Posterior vena cava (tissue), 2 donors: ENCODE data around the gene BUB1. TPM values are rescaled to one million over a fixed set of nuclear protein-coding genes. Genes with fewer than 3 reads are reported as not detected.
"Not testable (repeated sequence)": the region's sequence is repeated elsewhere in the genome, so short reads cannot be mapped to it uniquely, and the experiment has no call there.

ENCODE experiments used
- DNase-seq: peaks from one replicate; pipeline ENCODE4 v3.0.0-alpha.2; 2020; ENCODE audit warnings: low spot score
- intact Hi-C, 2 donors: fragments of 100-400 bp; cut with DNase I; formaldehyde crosslinking; loops; one replicate each; pipeline versions ENCODE4 v1.14.1 to v1.14.2; 2022 to 2023
- total RNA-seq, 2 donors: library from RNA; stranded (reverse); fragmentation: NEBNext Ultra II Directional; extraction: Animal tissue kit (Norgen Biotek cat#: 25700); gene quantifications; one replicate each; pipeline ENCODE4 v1.2.1, GENCODE V29; 2021
- donor health status: DM: yes; HTN: yes; CAD: no.
- donor health status: DM: yes; HTN: yes; CAD: no.

BUB1 gene
- total RNA-seq, 2 donors from 2014 or later = 0.57 to 1.1 TPM

- intact Hi-C loops, DNase-seq: not testable (repeated sequence)
Observed at GRCh38 chr2:110695146-110695898, 17.5 kb upstream of the BUB1 start.

- intact Hi-C loops = no loop called here
Observed at GRCh38 chr2:110691612-110692258, 13.9 kb upstream of the BUB1 start.

GRCh38 chr2:110690083-110690965, 12.5 kb upstream of the BUB1 start:
- intact Hi-C loops = no loop called here
- no peak for DNase-seq

More at GRCh38 chr2:110691612-110692258, 13.9 kb upstream of the BUB1 start:
- DNase-seq = no peak

- intact Hi-C loops = no loop called here
- DNase-seq = no peak
Observed at GRCh38 chr2:110688594-110689091, 10.8 kb upstream of the BUB1 start.

GRCh38 chr2:110687775-110688484, 10.1 kb upstream of the BUB1 start:
- DNase-seq, intact Hi-C loops: not testable (repeated sequence)

GRCh38 chr2:110682872-110683271, 5.0 kb upstream of the BUB1 start:
- DNase-seq = no peak
- intact Hi-C loops = no loop called here

GRCh38 chr2:110682267-110682666, 4.4 kb upstream of the BUB1 start:
- no peak for DNase-seq
- intact Hi-C loops = no loop called here

GRCh38 chr2:110680709-110681108, 2.8 kb upstream of the BUB1 start:
- intact Hi-C loops = no loop called here

GRCh38 chr2:110679865-110680264, 2.0 kb upstream of the BUB1 start:
- intact Hi-C loops = no loop called here

More at GRCh38 chr2:110680709-110681108, 2.8 kb upstream of the BUB1 start:
- no peak for DNase-seq

GRCh38 chr2:110679337-110679707, 1.5 kb upstream of the BUB1 start:
- DNase-seq = no peak
- intact Hi-C loops = no loop called here

More at GRCh38 chr2:110679865-110680264, 2.0 kb upstream of the BUB1 start:
- no peak for DNase-seq

- DNase-seq = no peak
- intact Hi-C loops = no loop called here
Observed at GRCh38 chr2:110678457-110679336, 834 bp upstream of the BUB1 start.

GRCh38 chr2:110677080-110677479, 783 bp downstream of the BUB1 start:
- intact Hi-C loops = no loop called here

GRCh38 chr2:110675679-110676078, 2.2 kb downstream of the BUB1 start:
- intact Hi-C loops = no loop called here
- no peak for DNase-seq

More at GRCh38 chr2:110677080-110677479, 783 bp downstream of the BUB1 start:
- DNase-seq = no peak

- no peak for DNase-seq
- intact Hi-C loops = no loop called here
Observed at GRCh38 chr2:110674620-110675555, 3.0 kb downstream of the BUB1 start.

GRCh38 chr2:110673201-110673600, 4.7 kb downstream of the BUB1 start:
- no peak for DNase-seq
- intact Hi-C loops = no loop called here

GRCh38 chr2:110670826-110671225, 7.0 kb downstream of the BUB1 start:
- intact Hi-C loops = no loop called here
- DNase-seq = no peak

- DNase-seq = no peak
- intact Hi-C loops = no loop called here
Observed at GRCh38 chr2:110669079-110669478, 8.8 kb downstream of the BUB1 start.
